ENCODE data around the gene LYRM4. TPM values are rescaled to one million over a fixed set of nuclear protein-coding genes. Genes with fewer than 3 reads are reported as not detected.

The LYRM4 gene
- polyA plus RNA-seq, 2 of the 4 experiments (the other 2 are of a cell fraction): 25.6 to 43.3 TPM

- Histone ChIP-seq H3K4me1 (no peaks in the 10 kb centered on the region), H3K27ac (no peak overlapping the region), H3K9me3 (no peaks in the 10 kb centered on the region), H3K4me2 (no peak overlapping the region), H3K4me3 (no peak overlapping the region)
- DNase-seq (ENCODE audit: low read depth in 1 of 2, low spot score in 1 of 2) (no peak), FAIRE-seq (no peak), ATAC-seq (no peak)
- WGBS (ENCODE audit: missing lambda C conversion rate): 94% methylated on average over 2 of the region's 2 CpGs
- CTCF ChIA-PET: interaction anchor here (0.6 to 1.3 kb wide), 4 partner anchors 10 to 123 kb away, joined by 3 to 4 read pairs (median 4); no protein-coding TSS in a partner anchor
- POLR2A ChIA-PET: no interaction called here
- TF ChIP-seq E2F6 (IDR thresholded peaks at IDR 0.05; ENCODE audit: borderline replicate concordance, low read depth) (no peak), EP300 (IDR thresholded peaks at IDR 0.05) (no peak), PBX3 (IDR thresholded peaks at IDR 0.05) (no peak), KDM1A (IDR thresholded peaks at IDR 0.05; ENCODE audit: low read depth) (no peak), MYC (IDR thresholded peaks at IDR 0.05; ENCODE audit: borderline replicate concordance, low read length) (no peak), RCOR1 (IDR thresholded peaks at IDR 0.05; ENCODE audit: low read depth, low read length) (no peak)
Measured at GRCh38 chr6:5266423-5266822, 5.7 kb upstream of the LYRM4 start.

GRCh38 chr6:5261545-5262109, 877 bp upstream of the LYRM4 start:
- Histone ChIP-seq H3K4me3 (peak overlapping the region; percentile 92), H3K9me3 (no peaks in the 10 kb centered on the region), H3K4me2 (peak overlapping the region; percentile 91), H3K4me1 (peaks cover 9% of the 10 kb centered on the region), H3K27ac (peak overlapping the region; percentile 95 to 96)
- FAIRE-seq (no peak), DNase-seq (ENCODE audit: low read depth in 1 of 2, low spot score in 1 of 2) (no peak), ATAC-seq (peak in 1 of 2 experiments; percentile 14; a peak in 2 of 6 replicates)
- CTCF ChIA-PET: no interaction called here
- TF ChIP-seq KDM5A (IDR thresholded peaks at IDR 0.05): peak; percentile 96
- TF ChIP-seq POLR2A (IDR thresholded peaks at IDR 0.05; ENCODE audit: low read length): peak; percentile 27; the same call in 1 of the 2 replicates
- peak; percentile 41; the same call in 1 of the 2 replicates for TF ChIP-seq PHF8 (IDR thresholded peaks at IDR 0.05; ENCODE audit: borderline replicate concordance, low read depth)
- 0 out of 2 replicates have a peak, but pooled peaks have one; percentile 74 for TF ChIP-seq HDAC2 (IDR thresholded peaks at IDR 0.05)
- no peak for TF ChIP-seq FOSL2 (IDR thresholded peaks at IDR 0.05)
- TF ChIP-seq FOSL2 (CRISPR knock-in tag; IDR thresholded peaks at IDR 0.05): no peak
- TF ChIP-seq MAX (IDR thresholded peaks at IDR 0.05): no peak
- POLR2A ChIA-PET: interaction anchor here (1.1 kb wide), 1 partner anchor 71 kb away, joined by 3 read pairs; no protein-coding TSS in a partner anchor
- 1% methylated on average over 8 of the region's 19 CpGs for WGBS (ENCODE audit: missing lambda C conversion rate)

- TF ChIP-seq MYC (IDR thresholded peaks at IDR 0.05; ENCODE audit: borderline replicate concordance, low read length): 0 out of 2 replicates have a peak, but pooled peaks have one; percentile 29
- TF ChIP-seq TFCP2L1 (CRISPR knock-in tag; IDR thresholded peaks at IDR 0.05): 0 out of 2 replicates have a peak, but pooled peaks have one; percentile 29
- peak; percentile 5; the same call in 1 of the 2 replicates for TF ChIP-seq MAX (IDR thresholded peaks at IDR 0.05)
- TF ChIP-seq ESRRA (IDR thresholded peaks at IDR 0.05; ENCODE audit: borderline replicate concordance, low read length): no peak
- 3% methylated on average over 5 of the region's 22 CpGs for WGBS (ENCODE audit: missing lambda C conversion rate)
- peaks cover 9% of the 10 kb centered on the region for H3K4me1 ChIP-seq
- no peak for FAIRE-seq
- H3K4me3 ChIP-seq: peak overlapping the region; percentile 92
- ChIA-PET POLR2A (interaction anchor here (1.0 to 1.1 kb wide), 3 partner anchors 19 to 76 kb away, joined by 3 read pairs; no protein-coding TSS in a partner anchor), CTCF (no interaction called here)
- peak overlapping the region; percentile 94 for H3K4me2 ChIP-seq
- peak overlapping the region; percentile 95 to 96 for H3K27ac ChIP-seq
- DNase-seq (ENCODE audit: low read depth in 1 of 2, low spot score in 1 of 2): peak; percentile 73 to 79
- no peaks in the 10 kb centered on the region for H3K9me3 ChIP-seq
- peak; percentile 86 to 88 for ATAC-seq
Measured at GRCh38 chr6:5260111-5260620, 584 bp downstream of the LYRM4 start.

- Histone ChIP-seq H3K9me3 (no peaks in the 10 kb centered on the region), H3K27ac (no peak overlapping the region; a peak in 2 of 6 replicates), H3K4me2 (peak overlapping the region; percentile 94), H3K4me1 (peaks cover 9% of the 10 kb centered on the region), H3K4me3 (peak overlapping the region; percentile 92)
- ChIA-PET POLR2A (no interaction called here), CTCF (no interaction called here)
- FAIRE-seq: no peak
- 67% methylated on average over 3 of the region's 3 CpGs for WGBS (ENCODE audit: missing lambda C conversion rate)
- no peak for ATAC-seq
- TF ChIP-seq CEBPB (IDR thresholded peaks at IDR 0.05) (no peak), CBX8 (IDR thresholded peaks at IDR 0.05) (no peak), E2F6 (IDR thresholded peaks at IDR 0.05; ENCODE audit: borderline replicate concordance, low read depth) (no peak), RCOR1 (IDR thresholded peaks at IDR 0.05; ENCODE audit: low read depth, low read length) (no peak), TP53 (CRISPR knock-in tag; IDR thresholded peaks at IDR 0.05) (no peak), KDM1A (IDR thresholded peaks at IDR 0.05; ENCODE audit: low read depth) (no peak), ZSCAN20 (CRISPR knock-in tag; IDR thresholded peaks at IDR 0.05) (no peak), FOSB (CRISPR knock-in tag; IDR thresholded peaks at IDR 0.05) (no peak), ELK1 (IDR thresholded peaks at IDR 0.05; ENCODE audit: low read depth, low read length) (no peak), HES2 (IDR thresholded peaks at IDR 0.05) (no peak), RARB (CRISPR knock-in tag; IDR thresholded peaks at IDR 0.05) (no peak), EHMT2 (IDR thresholded peaks at IDR 0.05; ENCODE audit: low read depth) (no peak), NR3C1 (IDR thresholded peaks at IDR 0.05) (no peak), KDM5A (IDR thresholded peaks at IDR 0.05) (no peak), MAZ (IDR thresholded peaks at IDR 0.05; ENCODE audit: borderline replicate concordance, low read depth, low read length) (no peak)
- no peak for DNase-seq (ENCODE audit: low read depth in 1 of 2, low spot score in 1 of 2)
Measured at GRCh38 chr6:5259428-5259827, 1.3 kb downstream of the LYRM4 start.

All from A549 (cell line).